Activated CD4-positive, alpha-beta T cell treated with anti-CD3 and anti-CD28 coated beads, Interleukin-2, Interleukin-4, amounts not matched to agents 100 ng/mL and 50 ng/mL, durations not matched to agents 16 hours and 8 hours (primary cell): ENCODE measurements around the gene KRTAP5-5.
"Not testable (repeated sequence)": the region's sequence is repeated elsewhere in the genome, so short reads cannot be mapped to it uniquely, and the experiment has no call there.

Source experiments
- DNase-seq: peaks from one replicate; pipeline ENCODE4 v3.0.0-alpha.2; 2020; ENCODE audit warnings: low spot score

The KRTAP5-5 gene

DNA sequence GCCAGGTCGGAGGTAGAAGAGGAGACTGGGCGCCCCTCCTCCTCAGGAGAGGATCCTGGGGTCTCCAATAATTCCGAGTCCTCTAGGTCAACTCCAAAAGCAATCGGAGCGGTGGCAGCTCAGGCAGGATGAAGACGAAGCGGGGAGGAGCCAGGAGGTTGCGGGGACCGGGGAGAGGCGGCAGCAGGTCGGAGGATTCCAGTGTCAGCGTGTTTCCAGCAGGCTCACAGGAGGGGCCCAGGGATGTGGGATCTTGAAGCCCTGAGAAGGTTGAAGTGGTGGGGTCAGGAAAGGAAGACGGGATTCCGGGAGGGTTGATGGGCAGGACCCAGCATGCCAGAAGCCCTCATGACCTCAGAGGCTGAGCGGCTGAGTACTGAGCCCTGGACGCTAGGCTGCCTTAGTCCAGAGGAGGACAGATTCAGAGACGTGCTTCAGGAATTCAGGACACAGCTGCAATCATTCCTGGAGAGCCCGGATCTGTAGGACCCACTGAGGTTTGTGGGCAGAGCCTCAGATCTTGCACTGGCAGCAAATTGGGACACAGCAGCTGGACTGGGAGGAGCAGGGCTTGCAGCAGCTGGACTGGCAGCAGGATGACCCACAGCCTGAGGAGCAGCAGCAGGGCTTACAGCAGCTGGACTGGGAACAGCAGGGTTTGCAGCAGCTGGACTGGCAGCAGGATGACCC lies 22.3 kb upstream of the KRTAP5-5 start:
- not testable (repeated sequence) for DNase-seq

DNA sequence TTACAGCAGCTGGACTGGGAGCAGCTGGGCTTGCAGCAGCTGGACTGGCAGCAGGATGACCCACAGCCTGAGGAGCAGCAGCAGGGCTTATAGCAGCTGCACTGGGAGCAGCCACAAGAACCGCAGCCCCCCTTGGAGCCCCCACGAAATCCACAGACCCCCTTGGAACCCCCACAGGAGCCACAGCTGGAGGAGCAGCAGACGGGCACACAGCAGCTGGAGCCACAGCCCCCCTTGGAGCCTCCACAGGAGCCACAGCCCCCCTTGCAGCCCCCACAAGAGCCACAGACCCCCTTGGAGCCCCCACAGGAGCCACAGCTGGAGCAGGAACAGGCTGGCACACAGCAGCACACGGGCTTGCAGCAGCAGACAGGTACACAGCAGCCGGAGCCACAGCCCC lies 21.7 kb upstream of the KRTAP5-5 start:
- DNase-seq = not testable (repeated sequence)

DNA sequence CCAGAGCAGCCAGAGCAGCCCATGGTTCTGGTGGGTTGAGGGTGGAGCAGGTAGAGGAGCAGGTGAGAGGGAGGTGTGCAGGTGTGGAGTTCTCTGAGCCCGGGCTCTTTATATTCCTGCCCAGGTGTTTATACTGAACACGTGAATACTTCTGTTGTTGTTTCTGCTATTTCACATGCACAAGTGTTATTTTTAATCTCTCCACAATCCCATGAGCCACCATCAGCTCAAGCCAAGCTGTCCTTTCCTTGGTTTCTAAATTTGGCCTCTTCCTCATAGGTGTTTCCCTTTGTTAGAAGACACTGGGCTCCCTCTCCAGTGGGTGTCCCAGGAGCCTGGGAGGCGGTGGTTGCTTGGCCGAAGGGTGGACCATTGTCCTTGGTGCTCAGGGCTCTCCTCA lies 21.2 kb upstream of the KRTAP5-5 start, which contains the start of gene KRTAP5-3:
Gene KRTAP5-3, minus strand, starts transcription at position 101 of the 400 bp plus-strand sequence. Its CDS starts 78 bp downstream, at position 23.
- DNase-seq = no peak

DNA sequence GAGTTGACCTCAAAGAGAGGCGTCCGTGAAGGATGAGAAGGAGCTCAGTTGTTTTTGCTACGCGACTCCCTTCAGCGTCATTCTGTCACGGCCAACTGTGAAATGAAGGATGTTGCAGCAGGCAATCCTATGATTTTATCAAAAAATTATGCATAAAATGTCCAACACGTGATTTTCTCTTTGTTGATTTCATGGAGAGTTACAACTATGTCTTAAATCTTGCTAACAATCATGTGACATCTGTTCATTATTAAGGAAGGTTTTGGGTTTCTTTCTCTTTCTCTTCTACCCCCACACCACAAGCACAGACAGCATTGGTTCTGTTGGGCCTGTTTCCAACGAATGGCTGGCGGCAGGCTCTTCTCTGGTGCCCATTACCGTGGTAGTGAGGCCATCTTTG lies 11.3 kb upstream of the KRTAP5-5 start:
- DNase-seq = no peak

DNA sequence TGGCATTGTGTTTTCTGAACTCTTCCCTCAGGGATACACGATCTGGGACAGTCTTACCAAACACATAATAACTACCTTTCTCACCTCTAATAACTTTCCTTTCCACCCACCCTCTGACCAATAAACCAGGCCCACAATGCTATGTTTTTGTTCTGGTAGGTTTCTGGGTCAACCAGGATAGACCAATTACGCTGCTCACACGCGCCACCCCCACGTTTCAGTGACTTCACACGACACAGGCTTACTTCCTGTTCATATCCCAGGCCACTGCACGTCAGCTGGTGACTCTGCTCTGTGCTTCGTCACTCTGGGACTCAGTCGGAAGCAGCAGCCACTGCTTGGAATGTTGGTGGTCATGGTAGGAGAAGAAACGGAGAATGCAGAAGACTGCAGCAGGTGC lies 10.1 kb upstream of the KRTAP5-5 start:
- no peak for DNase-seq

DNA sequence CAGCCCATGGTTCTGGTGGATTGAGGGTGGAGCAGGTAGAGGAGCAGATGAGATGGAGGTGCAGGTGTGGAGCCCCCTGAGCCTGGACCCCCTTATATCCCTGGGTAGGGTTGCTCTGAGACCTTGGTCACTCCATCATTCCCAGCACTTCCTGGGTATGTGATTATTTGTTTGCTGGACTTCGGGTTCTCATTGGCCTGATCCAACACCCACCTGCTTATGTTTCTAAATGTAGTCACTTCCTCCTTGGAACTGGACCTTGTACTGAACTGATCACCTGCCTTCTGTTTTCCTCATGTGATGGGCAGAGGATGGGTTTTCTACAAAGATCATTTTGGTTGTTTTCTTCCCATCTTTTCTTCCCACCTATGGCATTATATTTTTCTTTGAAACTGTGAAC lies 7.5 kb upstream of the KRTAP5-5 start, which contains the start of gene KRTAP5-4:
Gene KRTAP5-4, minus strand, starts transcription at position 53 of the 400 bp plus-strand sequence. Its CDS starts 45 bp downstream, at position 8.
- no peak for DNase-seq

DNA sequence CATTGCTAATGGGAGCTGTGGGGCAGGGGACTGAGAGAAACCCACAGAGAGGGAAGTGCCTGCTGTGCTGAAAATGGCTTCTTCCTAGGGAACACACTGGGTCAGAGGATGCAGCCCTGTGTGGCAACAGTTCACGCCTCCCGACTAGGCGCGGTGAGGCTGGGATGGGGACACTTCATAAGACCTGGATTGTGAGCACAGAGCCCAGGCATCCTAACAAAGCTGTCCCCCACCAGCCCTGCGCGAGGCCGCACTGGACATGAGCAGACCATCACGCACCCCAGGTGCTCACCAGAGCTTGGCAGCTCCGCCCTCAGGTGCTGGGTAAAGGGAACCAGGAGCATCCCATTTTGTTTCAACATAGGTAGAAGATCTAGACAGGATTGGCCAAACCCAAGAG lies 5.9 kb upstream of the KRTAP5-5 start:
- DNase-seq = no peak

DNA sequence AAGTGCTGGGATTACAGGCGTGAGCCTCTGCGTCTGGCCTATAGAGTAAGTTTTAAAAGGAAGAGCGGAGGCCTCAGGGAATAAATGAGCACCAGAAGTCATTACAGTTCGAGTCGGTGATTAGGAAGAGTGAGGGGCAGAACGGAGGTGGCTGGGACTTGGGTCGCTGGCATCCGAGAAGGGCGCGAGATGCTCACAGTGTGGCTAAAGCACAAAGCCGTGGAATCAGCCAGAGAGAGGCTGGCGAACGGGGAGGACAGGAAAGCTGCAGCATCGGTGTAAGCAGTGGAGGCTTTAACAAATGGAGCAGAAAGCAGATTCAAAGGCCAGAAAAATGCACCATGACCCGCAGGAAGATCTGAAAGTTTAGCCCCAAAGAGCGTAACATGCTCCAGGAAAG lies 5.0 kb upstream of the KRTAP5-5 start:
- no peak for DNase-seq

DNA sequence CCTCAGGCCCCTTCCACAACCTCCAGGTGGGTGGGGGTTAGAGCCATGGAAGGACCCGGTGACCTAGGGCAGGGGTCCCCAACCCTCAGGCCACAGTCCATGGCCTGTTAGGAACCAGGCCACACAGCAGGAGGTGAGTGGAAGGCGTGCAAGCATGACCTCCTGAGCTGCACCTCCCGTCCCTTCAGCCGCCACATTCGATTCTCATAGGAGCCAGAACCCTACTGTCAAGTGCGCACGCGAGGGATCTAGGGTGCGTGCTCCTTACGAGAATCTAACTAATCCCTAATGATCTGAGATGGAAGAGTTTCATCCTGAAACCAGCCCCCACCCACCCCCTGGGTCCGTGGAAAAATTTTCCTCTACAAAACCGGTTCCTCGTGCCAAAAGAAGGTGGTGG lies 4.0 kb upstream of the KRTAP5-5 start:
- DNase-seq = no peak

DNA sequence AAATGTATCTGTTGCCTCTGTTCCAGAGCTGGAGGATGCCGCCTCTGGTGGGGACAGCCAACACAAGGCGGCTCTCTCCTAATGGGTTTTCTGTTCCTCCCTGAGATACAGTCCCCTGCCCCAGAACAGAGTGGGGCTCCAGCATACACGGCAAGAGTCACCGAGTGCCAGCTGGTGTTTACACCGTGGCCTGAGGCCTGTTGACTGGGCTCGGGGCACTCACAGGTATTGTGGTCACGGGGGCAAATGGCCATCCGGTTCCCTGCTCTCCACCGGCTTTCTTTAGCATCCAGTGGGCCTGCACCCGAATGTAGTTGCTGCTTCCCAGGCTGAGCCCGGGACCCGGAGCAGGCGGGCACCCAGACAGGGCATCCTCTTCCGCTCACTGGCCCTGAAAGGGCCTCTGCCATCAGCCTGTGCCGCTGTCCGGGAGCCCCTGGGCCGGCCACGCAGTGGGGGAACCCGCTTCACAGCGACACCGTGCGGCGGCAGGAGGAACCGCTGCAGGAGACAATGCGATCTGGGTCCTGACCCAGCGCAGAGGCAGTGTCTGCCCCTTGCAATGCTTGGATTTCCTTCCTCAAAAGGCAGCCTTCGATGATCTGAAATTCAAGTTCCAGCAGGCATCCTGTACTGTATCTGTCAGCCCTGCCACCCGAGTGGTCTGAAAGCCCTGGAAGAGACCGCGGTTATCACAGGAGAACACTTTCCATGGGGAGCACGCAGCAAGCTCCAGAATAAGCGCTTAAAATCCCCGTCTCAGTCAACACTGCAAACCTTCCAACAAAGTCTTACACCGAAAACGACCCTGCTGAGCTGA lies 859 bp upstream of the KRTAP5-5 start:
- DNase-seq = peak; percentile 52

DNA sequence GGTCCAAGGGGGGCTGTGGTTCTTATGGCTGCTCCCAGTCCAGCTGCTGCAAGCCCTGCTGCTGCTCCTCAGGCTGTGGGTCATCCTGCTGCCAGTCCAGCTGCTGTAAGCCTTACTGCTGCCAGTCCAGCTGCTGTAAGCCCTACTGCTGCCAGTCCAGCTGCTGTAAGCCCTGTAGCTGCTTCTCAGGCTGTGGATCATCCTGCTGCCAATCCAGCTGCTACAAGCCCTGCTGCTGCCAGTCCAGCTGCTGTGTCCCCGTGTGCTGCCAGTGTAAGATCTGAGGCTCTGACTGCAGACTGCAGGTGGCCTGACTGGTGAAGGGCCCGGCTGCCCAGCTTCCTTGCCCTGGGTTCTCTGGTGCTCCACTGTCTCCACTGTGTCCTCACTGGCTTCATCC lies 696 bp downstream of the KRTAP5-5 start:
- DNase-seq = no peak

DNA sequence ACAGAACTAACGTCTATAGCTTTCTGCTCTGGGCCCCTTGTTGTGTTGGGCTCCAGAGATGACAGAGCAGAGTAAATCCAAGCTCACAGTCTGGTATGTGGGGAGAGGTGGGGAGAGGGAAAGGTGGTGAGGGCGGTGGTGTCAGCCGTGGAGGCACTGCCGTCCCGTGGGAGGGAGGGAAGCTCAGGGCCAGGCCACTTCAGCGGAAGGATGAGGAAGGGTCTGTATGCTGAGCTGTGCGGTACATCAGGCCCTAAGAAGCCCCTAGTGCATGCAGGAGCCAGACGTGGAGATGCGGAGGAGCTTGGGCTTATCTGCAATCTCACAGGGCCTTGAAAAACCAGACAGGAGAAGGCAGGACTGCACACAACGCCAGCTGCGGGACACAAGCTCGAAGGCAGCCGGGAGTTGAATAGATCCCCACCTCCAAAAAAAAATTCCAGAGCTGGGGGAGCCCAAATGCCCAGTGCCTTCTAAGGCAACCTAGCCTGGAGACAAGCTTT lies 1.5 kb downstream of the KRTAP5-5 start:
- no peak for DNase-seq

DNA sequence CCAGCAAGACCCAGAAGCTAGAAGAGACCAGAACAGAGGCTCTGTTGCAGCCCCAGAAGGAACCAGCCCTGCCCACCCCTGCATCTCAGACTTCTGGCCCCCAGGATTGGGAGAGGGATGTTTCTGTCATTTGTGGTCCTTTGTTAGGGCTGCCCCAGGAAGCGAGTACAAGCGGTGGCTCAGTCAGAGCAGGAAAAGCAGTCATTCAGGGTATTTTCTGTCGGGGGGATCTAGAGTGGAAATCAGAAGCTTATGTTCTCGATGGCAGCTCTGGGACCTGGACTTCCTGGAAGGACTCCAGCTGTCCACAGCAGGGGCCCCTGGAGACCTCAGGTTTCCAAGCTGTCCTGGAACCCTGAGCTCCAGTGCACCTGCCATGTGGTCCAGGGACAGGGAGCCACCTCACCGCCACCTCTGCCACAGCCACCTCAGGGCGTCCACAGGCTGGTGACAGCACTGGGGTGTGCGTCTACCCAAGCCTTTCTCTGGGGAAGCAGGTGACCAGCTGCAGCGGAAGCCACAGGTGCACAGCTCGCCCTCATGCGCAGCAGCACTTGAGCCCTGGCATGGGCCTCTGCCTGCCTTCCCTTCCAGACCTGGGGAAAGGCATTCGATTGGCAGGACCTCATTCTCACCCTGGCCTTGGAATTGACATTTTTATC lies 2.6 kb downstream of the KRTAP5-5 start:
- DNase-seq = no peak

DNA sequence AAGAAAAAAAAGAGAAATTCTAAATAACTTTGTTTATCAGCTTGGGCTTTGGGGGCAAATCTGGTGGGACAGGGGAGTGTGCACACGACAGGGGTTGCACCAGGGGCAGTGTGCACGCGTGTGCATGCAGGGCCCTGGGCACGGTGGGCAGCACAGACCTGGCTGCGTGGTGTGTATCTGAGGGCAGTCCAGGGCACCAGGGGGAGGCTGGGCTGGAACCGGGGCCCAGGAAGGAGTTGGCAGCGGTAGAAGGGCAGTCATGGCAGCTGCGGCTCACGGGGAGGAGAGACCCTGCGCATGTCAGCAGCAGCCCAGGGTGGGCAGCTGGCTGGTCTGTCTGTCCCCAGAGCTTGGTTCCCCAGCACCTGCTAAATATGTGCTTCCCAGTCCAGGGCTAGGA lies 4.3 kb downstream of the KRTAP5-5 start:
- DNase-seq = no peak

DNA sequence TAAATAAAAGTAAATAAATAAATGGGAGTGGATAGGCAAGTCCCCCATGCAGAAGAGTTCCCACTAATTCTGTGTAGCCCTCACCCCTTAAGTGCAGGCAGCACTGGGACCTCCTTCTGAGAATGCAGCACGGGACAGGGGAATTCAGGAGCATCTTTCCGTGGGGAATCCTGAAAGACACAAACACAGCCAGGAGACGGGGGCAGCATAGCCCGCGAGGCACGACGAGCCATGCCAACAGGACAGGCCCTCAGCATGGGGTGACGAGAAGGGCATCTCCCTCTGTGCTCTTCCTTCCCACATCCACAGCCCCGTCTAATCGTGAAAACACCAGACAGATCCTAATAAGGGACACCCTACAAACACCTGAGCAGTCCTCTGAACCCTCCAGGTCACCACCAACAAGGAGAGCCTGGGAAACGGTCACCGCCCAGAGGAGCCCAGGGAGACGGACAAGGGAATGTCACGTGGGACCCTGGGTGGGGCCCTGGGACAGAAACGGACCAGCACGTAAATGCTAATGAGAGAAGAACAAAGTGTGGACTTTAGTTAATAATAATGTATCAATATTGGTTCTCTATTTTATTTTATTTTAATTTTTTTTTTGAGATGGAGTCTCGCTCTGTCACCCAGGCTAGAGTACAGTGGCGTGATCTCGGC lies 6.8 kb downstream of the KRTAP5-5 start:
- no peak for DNase-seq

DNA sequence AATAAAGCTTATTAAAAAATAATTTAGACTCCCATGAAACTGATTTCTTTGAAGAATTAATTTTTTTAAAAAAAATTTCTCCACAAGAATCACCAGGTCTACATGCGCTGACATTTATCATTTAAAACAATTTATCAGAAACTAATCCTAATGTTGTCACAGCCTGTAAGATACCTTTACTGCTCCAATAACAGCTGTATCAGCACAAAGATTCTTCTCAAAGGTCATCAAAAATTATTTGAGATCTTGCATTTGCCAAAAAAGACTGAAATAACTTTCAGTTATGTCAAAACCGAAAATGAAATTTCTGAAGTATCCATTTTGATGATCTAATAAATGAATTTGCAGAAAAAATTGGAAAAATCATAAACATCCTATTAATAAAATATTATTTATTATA lies 8.1 kb downstream of the KRTAP5-5 start:
- DNase-seq = no peak

DNA sequence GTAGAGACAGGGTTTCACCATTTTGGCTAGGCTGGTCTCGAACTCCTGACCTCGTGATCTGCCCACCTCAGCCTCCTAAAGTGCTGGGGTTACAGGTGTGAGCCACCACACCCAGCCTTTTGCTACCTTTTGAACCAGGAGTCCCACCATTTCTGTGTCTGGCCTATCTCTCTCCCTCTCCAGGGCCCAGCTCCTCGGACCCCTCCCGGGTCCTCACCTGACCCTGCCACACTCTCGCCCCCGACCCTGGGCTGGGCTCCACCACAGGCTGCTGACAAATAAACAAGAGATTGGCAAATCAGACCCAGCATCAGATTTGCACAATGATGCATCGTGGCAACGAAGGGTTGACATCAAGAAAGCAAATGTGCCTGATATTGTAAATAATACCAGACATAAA lies 8.8 kb downstream of the KRTAP5-5 start:
- no peak for DNase-seq

DNA sequence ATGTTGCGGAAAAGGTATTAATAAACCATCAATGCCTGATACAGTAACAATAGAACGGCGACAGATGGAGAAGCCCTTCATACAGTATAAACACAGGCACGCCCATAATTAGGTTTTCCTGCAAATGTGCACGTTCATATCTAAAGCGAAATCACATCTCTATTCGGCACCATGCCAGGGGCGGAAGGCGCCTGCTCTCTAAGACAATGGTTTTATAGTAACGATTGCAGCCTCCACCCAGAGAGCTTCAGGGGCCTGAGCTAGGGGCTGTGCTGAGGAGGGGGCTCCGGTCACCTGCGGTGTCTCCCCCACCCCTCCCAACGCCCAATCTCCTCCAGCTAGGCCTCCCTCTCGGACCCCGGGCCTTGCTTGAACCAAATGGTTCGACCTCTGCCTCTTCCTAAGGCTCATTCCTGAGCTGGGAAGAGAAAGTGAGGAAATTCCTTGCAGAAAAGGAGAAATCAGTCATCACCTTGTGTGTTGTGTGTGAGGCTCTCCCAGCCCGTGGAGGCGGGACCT lies 9.6 kb downstream of the KRTAP5-5 start:
- DNase-seq = no peak

DNA sequence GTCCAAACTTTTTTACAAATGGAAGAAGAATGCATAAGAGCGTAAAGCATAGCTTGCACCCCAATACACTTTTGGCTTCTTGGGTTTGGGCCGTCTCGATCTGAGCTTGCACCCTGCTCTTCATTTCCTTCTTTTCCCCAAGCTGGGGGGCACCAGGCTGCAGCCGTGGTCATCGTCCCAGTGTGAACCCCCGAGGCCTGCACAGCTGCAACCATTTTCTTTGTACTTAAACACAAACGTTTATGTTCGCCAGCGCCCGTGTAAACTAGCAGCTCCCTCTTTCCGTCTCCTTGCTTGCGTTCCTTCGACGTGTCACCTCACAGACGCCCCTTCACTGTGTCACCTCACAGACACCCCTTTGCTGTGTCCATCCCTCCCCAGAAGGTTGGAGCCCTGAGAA lies 10.1 kb downstream of the KRTAP5-5 start:
- no peak for DNase-seq

DNA sequence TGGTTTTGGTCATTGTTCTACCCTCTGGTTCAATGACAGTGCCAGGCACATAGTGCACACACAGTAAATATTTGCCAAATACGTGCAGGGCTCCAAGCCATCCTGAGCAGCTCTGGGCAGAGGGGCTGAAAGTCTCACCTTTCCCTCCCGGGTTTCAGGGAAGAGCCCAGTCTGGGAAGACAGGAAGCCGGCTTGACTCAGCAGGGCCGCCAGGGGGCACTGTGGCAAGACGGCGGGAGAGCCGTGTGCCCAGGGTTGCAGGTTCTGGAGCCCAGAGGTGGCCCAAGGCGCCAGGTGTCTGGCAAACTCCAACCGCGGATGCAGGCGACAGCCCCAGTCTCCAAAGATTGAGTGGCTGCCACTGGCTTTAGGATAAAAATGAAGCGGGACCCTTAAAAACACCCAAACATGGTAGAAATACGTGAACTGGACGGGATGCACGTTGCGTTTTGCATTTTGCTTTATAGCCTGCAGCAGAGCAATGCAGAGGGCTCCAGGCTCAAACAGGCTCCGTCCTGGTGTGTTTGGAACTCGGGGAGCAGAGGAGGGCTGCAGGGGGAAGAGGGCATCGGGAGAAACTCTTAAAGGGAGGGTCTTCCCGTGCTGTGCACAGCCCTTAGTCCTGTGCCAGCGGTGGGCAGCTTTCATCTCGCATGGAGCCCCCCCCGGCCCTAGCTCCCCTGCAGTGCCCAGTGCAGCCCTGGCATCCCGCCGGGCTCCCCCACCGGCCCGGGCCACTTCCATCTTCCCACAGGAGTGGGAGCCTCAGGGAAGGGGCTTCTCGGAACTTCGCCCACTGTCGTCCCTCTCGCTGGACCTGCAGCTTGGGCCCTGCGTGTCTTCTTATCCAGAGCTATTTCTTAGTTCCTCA lies 10.7 kb downstream of the KRTAP5-5 start:
- peak; percentile 16 for DNase-seq

DNA sequence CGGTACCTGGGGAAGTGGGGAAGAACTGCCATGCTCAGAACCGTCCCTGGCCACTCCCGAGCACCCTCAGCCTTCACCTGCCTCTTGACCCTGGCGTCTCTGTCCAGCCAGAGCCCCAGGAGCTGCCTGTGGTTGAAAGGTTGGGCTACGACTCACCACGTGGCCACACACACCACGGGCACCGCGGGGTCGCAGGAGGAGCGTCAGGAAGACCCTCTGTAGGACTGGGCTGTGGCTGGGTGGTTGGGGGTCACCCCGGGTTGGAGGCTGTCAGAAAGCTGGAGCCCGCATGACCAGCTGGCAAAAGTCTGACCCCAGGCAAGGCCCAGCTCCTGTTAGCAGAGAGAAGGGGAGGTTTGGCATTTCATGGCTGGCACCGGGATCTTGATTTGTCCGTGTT lies 11.5 kb downstream of the KRTAP5-5 start:
- no peak for DNase-seq
